Right lobe of liver (tissue), 6 donors: Measurements from ENCODE around the gene COL5A3. TPM values are rescaled to one million over a fixed set of nuclear protein-coding genes. Genes with fewer than 3 reads are reported as not detected.

ENCODE experiments used
- ATAC-seq, 4 donors: fragments of 200-7000 bp; cut with Tn5 transposase; one replicate each; pipeline ENCODE4 v1.9.1; 2020; ENCODE audit warnings: mild to moderate bottlenecking in 4 of 4, moderate library complexity in 4 of 4
- DNase-seq, 3 donors: peaks; one replicate each; pipeline ENCODE4 v3.0.0-alpha.2; 2020
- H3K27ac ChIP-seq, 3 donors: fragments of 200-600 bp; one replicate each; pipeline ENCODE4 v1.8.0; 2022
- H3K27me3 ChIP-seq, 2 donors: fragments of 200-600 bp; one replicate each; pipeline ENCODE4 v1.8.0; 2022
- H3K36me3 ChIP-seq, 4 donors: fragments of 200-600 bp; sonication (generic) in 1 of 4; one replicate each; pipeline versions ENCODE4 v1.5.1 to v1.8.0; 2017 to 2022; ENCODE audit warnings: control low read depth in 1 of 4
- H3K4me1 ChIP-seq, 4 donors: fragments of 200-600 bp; sonication (generic) in 1 of 4; one replicate each; pipeline versions ENCODE4 v1.5.1 to v1.8.0; 2017 to 2022; ENCODE audit warnings: control low read depth in 1 of 4
- H3K4me3 ChIP-seq, 3 donors: fragments of 200-600 bp; one replicate each; pipeline ENCODE4 v1.8.0; 2022
- H3K9me3 ChIP-seq, 4 donors: fragments of 200-600 bp; sonication (generic) in 1 of 4; one replicate each; pipeline versions ENCODE4 v1.5.1 to v1.8.0; 2017 to 2022; ENCODE audit warnings: control low read depth in 1 of 4
- CTCF ChIP-seq, 4 donors: fragments of 200-600 bp in 3 of 4; fragments of 450-650 bp in 1 of 4; IDR thresholded peaks; one replicate each; pipeline versions ENCODE4 v1.5.1 to v1.8.0; 2016 to 2022; ENCODE audit warnings: antibody characterized with exemption in 4 of 4, mild to moderate bottlenecking in 2 of 4
- POLR2A ChIP-seq: fragments of 450-650 bp; IDR thresholded peaks from one replicate; pipeline ENCODE4 v1.6.1; 2017; ENCODE audit warnings: antibody characterized with exemption, mild to moderate bottlenecking
- whole genome bisulfite sequencing: methylation state at CpG from one replicate; pipeline ENCODE4 v1.1.6; 2018; ENCODE audit warnings: low coverage, low lambda C conversion rate; ENCODE audit not compliant: insufficient coverage; ENCODE audit errors: missing lambda C conversion rate; 5-methylcytosine and 5-hydroxymethylcytosine counted together
- intact Hi-C, 2 donors: fragments of 100-400 bp; cut with DNase I; formaldehyde crosslinking; loops; one replicate each; pipeline versions ENCODE4 v1.11.2 to v1.14.1; 2022
- total RNA-seq, 6 experiments: library from RNA; depleted of rRNA in 2 of 6; stranded (reverse); fragments of >200 nt in 2 of 6; fragmentation: NEBNext Ultra II Directional in 3 of 6; extraction: Animal tissue kit (Norgen Biotek cat#: 25700) in 3 of 6; gene quantifications; one replicate each; pipeline versions ENCODE4 v1.1.0 to v1.2.4, GENCODE V29; 2016 to 2023
- donor health status: DM: no; HTN: yes; CAD: no.
- donor health status: DM: no; HTN: no; CAD: no.
- donor health status: DM: no; HTN: no; CAD: no.
- donor health status: DM: no; HTN: yes; CAD: no.
- donor health status: DM: no; HTN: yes; CAD: no.

The COL5A3 gene
- total RNA-seq, 6 experiments from 2014 or later = 3.3 to 20.2 (median 9.4) TPM

DNA sequence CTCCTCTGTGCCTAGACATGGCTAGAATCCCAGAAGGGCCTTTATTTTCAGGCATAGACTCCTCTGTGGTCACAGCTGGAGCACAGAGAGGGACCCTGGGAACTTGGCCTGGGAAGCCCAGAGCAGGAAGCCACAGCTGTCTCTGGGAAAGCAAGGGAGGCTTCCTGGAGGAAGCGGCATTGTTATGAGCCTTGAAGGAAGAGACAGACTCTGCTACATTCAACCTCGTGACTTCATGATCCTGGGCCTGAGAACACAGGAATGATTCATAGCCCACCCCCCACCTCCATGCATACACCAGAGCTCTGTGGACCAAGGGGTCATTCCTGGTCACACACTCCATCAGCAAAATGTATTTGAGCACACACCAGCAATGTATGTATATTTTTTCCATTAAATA is 11.6 kb upstream of the COL5A3 start:
- no peak for ATAC-seq
- Histone ChIP-seq H3K36me3 (no peaks in the 10 kb centered on the region), H3K27ac (no peak overlapping the region), H3K4me1 (peaks cover 0 to 10% (median 0%) of the 10 kb centered on the region in 4 donors), H3K4me3 (no peak overlapping the region), H3K27me3 (no peaks in the 10 kb centered on the region), H3K9me3 (no peaks in the 10 kb centered on the region)
- intact Hi-C loops = loop anchor here in 1 of 2 donors (10.0 kb wide), 1 partner anchor 87 kb away; the partner anchor contains the start of gene OLFM2
- no peak for DNase-seq
- TF ChIP-seq POLR2A (no peak), CTCF (IDR thresholded peaks at IDR 0.05) (no peak)
- WGBS = 93% methylated on average over 2 of the region's 2 CpGs

DNA sequence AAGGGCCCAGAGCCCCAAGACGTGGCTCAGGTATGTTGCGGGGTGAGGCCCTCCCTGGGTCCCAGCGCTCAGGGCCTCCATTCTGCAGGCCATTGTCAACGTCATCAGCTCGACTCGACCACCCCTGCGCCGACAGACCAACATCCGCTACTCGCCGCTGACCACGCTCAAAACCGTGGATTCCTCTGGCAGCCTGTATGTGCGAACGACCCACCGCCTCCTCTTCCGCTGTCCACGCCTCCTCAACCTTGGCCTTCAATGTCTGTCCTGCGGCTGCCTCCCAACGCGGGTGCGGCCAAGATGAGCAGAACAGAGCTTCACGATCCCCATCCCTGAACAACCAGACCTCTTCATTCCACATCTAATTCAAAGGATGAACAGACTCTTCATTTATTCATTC is 11.1 kb upstream of the COL5A3 start:
- no peak for TF ChIP-seq POLR2A
- TF ChIP-seq CTCF (IDR thresholded peaks at IDR 0.05) = no peak
- intact Hi-C loops = loop anchor here in 1 of 2 donors (10.0 kb wide), 1 partner anchor 87 kb away; the partner anchor contains the start of gene OLFM2
- 91% methylated on average over 12 of the region's 23 CpGs for WGBS
- ATAC-seq (peak in 1 of 4 donors; percentile 16), DNase-seq (no peak)
- Histone ChIP-seq H3K36me3 (no peaks in the 10 kb centered on the region), H3K4me1 (peaks cover 0 to 10% (median 0%) of the 10 kb centered on the region in 4 donors), H3K27ac (no peak overlapping the region), H3K27me3 (no peaks in the 10 kb centered on the region), H3K9me3 (no peaks in the 10 kb centered on the region), H3K4me3 (no peak overlapping the region)

DNA sequence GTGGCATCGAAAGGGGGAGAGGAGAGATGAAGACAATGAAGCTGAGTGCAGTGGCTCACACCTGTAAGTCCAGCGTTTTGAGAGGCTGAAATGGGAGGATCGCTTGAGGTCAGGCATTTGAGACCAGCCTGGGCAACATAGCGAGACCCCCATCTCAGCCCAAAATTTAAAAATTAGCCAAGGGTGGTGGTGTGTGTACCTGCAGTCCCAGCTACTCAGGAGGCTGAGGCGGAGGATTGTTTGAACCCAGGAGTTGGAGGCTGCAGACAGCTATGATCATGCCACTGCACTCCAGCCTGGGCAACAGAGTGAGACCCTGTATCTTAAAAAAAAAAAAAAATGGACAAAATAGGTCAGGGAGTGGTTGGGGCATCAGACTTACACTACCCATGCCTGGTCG is 10.5 kb upstream of the COL5A3 start:
- WGBS = 75% methylated on average over 5 of the region's 6 CpGs
- Histone ChIP-seq H3K4me1 (peaks cover 0 to 10% (median 0%) of the 10 kb centered on the region in 4 donors), H3K9me3 (no peaks in the 10 kb centered on the region), H3K4me3 (no peak overlapping the region), H3K27ac (no peak overlapping the region), H3K36me3 (no peaks in the 10 kb centered on the region), H3K27me3 (no peaks in the 10 kb centered on the region)
- ATAC-seq (no peak), DNase-seq (no peak)
- no peak for TF ChIP-seq CTCF (IDR thresholded peaks at IDR 0.05)
- intact Hi-C loops = loop anchor here in 1 of 2 donors (10.0 kb wide), 1 partner anchor 86 kb away; the partner anchor contains the start of gene OLFM2

- H3K4me1 ChIP-seq = peaks cover 0 to 10% (median 0%) of the 10 kb centered on the region in 4 donors
- H3K9me3 ChIP-seq = no peaks in the 10 kb centered on the region
- ATAC-seq (no peak), DNase-seq (no peak)
- H3K36me3 ChIP-seq = no peaks in the 10 kb centered on the region
- H3K27ac ChIP-seq = no peak overlapping the region
- H3K4me3 ChIP-seq = no peak overlapping the region
- no peaks in the 10 kb centered on the region for H3K27me3 ChIP-seq
- intact Hi-C loops = no loop called here
- 85% methylated on average over 3 of the region's 5 CpGs for WGBS
- TF ChIP-seq POLR2A (no peak), CTCF (IDR thresholded peaks at IDR 0.05) (no peak)
Measured at GRCh38 chr19:10019246-10019645, 8.9 kb upstream of the COL5A3 start.

- no peak for ATAC-seq
- Histone ChIP-seq H3K27me3 (no peaks in the 10 kb centered on the region), H3K4me1 (peaks cover 0 to 9% (median 0%) of the 10 kb centered on the region in 4 donors), H3K36me3 (no peaks in the 10 kb centered on the region), H3K27ac (no peak overlapping the region), H3K4me3 (no peak overlapping the region), H3K9me3 (no peaks in the 10 kb centered on the region)
- DNase-seq = no peak
- intact Hi-C loops = no loop called here
- no peak for TF ChIP-seq POLR2A
- no peak for TF ChIP-seq CTCF (IDR thresholded peaks at IDR 0.05)
- WGBS = 74% methylated on average over 6 of the region's 9 CpGs
Measured at GRCh38 chr19:10018786-10019185, 8.5 kb upstream of the COL5A3 start.
